HG02973 (cell line): ENCODE results near the gene KLF1.
A peak's percentile ranks its signal among the peaks of the same experiment; 100 is the strongest.
"Not testable (repeated sequence)": the region's sequence is repeated elsewhere in the genome, so short reads cannot be mapped to it uniquely, and the experiment has no call there.

Experiments used
- ATAC-seq: cut with Tn5 transposase; IDR thresholded peaks from one replicate; pipeline ENCODE4 v1.9.1; 2021; ENCODE audit warnings: moderate library complexity; ENCODE audit not compliant: unreplicated experiment

The KLF1 gene

GRCh38 chr19:12891553-12892021, 4.6 kb upstream of the KLF1 start:
- ATAC-seq, result no peak

- ATAC-seq, result peak; percentile 78
Measured at GRCh38 chr19:12890787-12891552, 4.0 kb upstream of the KLF1 start, which contains the start of gene GCDH. GCDH (plus strand) TSS chr19:12891160; CDS start chr19:12891305, 145 bp downstream.

GRCh38 chr19:12890299-12890786, 3.3 kb upstream of the KLF1 start:
- ATAC-seq, result not testable (repeated sequence)

- no peak for ATAC-seq
Measured at GRCh38 chr19:12888006-12888603, 1.1 kb upstream of the KLF1 start.

GRCh38 chr19:12886651-12886968, 391 bp downstream of the KLF1 start:
- no peak for ATAC-seq

GRCh38 chr19:12885749-12886650, 1.0 kb downstream of the KLF1 start:
- ATAC-seq, result no peak

- no peak for ATAC-seq
Measured at GRCh38 chr19:12884926-12885748, 1.9 kb downstream of the KLF1 start.

GRCh38 chr19:12884627-12884925, 2.4 kb downstream of the KLF1 start:
- ATAC-seq, result no peak

- no peak for ATAC-seq
Measured at GRCh38 chr19:12884202-12884601, 2.8 kb downstream of the KLF1 start.

GRCh38 chr19:12882589-12882988, 4.4 kb downstream of the KLF1 start:
- no peak for ATAC-seq

- ATAC-seq, result peak; percentile 67
Measured at GRCh38 chr19:12881172-12881808, 5.7 kb downstream of the KLF1 start, which contains the start of gene DNASE2. DNASE2 (minus strand) TSS chr19:12881449; CDS start chr19:12881375, 74 bp downstream.

GRCh38 chr19:12880551-12881171, 6.3 kb downstream of the KLF1 start:
- peak; percentile 8 for ATAC-seq

GRCh38 chr19:12875086-12875485, 11.9 kb downstream of the KLF1 start:
- ATAC-seq, result no peak

GRCh38 chr19:12873891-12874745, 12.9 kb downstream of the KLF1 start:
- no peak for ATAC-seq

GRCh38 chr19:12872941-12873890, 13.8 kb downstream of the KLF1 start:
- no peak for ATAC-seq

- ATAC-seq, result no peak
Measured at GRCh38 chr19:12872255-12872654, 14.7 kb downstream of the KLF1 start.

- ATAC-seq, result no peak
Measured at GRCh38 chr19:12871681-12872080, 15.3 kb downstream of the KLF1 start.
